GM19324 (cell line): ENCODE measurements around the gene SIN3A.
"Not testable (repeated sequence)": the region's sequence is repeated elsewhere in the genome, so short reads cannot be mapped to it uniquely, and the experiment has no call there.

Experiments used
- ATAC-seq: cut with Tn5 transposase; IDR thresholded peaks from one replicate; pipeline ENCODE4 v1.9.1; 2021; ENCODE audit warnings: mild to moderate bottlenecking, moderate library complexity; ENCODE audit not compliant: unreplicated experiment, low FRiP score

SIN3A gene

GRCh38 chr15:75450307-75451201 lies 936 bp downstream of the SIN3A start:
- peak; percentile 31 for ATAC-seq

- no peak for ATAC-seq
Observed at GRCh38 chr15:75449585-75450306, 1.7 kb downstream of the SIN3A start.

GRCh38 chr15:75448171-75448570 lies 3.3 kb downstream of the SIN3A start:
- not testable (repeated sequence) for ATAC-seq

GRCh38 chr15:75446151-75446550 lies 5.3 kb downstream of the SIN3A start:
- ATAC-seq = no peak

GRCh38 chr15:75445324-75445723 lies 6.2 kb downstream of the SIN3A start:
- not testable (repeated sequence) for ATAC-seq

- not testable (repeated sequence) for ATAC-seq
Observed at GRCh38 chr15:75443972-75444453, 7.5 kb downstream of the SIN3A start.

- ATAC-seq = no peak
Observed at GRCh38 chr15:75437721-75438120, 13.8 kb downstream of the SIN3A start.

- ATAC-seq = no peak
Observed at GRCh38 chr15:75436881-75437280, 14.6 kb downstream of the SIN3A start.

GRCh38 chr15:75431682-75432081 lies 19.8 kb downstream of the SIN3A start:
- ATAC-seq = no peak

- no peak for ATAC-seq
Observed at GRCh38 chr15:75431270-75431669, 20.2 kb downstream of the SIN3A start.

- no peak for ATAC-seq
Observed at GRCh38 chr15:75430259-75430658, 21.2 kb downstream of the SIN3A start.

- ATAC-seq = no peak
Observed at GRCh38 chr15:75428152-75428551, 23.3 kb downstream of the SIN3A start.

- no peak for ATAC-seq
Observed at GRCh38 chr15:75425966-75426500, 25.5 kb downstream of the SIN3A start.

- ATAC-seq = no peak
Observed at GRCh38 chr15:75422554-75422953, 28.9 kb downstream of the SIN3A start.

- no peak for ATAC-seq
Observed at GRCh38 chr15:75420698-75421097, 30.8 kb downstream of the SIN3A start.

GRCh38 chr15:75416584-75416983 lies 34.9 kb downstream of the SIN3A start:
- no peak for ATAC-seq

GRCh38 chr15:75410196-75410595 lies 41.3 kb downstream of the SIN3A start:
- ATAC-seq = no peak

GRCh38 chr15:75407083-75407482 lies 44.4 kb downstream of the SIN3A start:
- no peak for ATAC-seq

- ATAC-seq = no peak
Observed at GRCh38 chr15:75403892-75404291, 47.6 kb downstream of the SIN3A start.

- no peak for ATAC-seq
Observed at GRCh38 chr15:75397494-75397893, 54.0 kb downstream of the SIN3A start.

GRCh38 chr15:75389791-75390382 lies 61.6 kb downstream of the SIN3A start:
- ATAC-seq = no peak
